Measurements from ENCODE around the gene LATS1.
"Not testable (repeated sequence)": the region's sequence is repeated elsewhere in the genome, so short reads cannot be mapped to it uniquely, and the experiment has no call there.

The LATS1 gene

DNA sequence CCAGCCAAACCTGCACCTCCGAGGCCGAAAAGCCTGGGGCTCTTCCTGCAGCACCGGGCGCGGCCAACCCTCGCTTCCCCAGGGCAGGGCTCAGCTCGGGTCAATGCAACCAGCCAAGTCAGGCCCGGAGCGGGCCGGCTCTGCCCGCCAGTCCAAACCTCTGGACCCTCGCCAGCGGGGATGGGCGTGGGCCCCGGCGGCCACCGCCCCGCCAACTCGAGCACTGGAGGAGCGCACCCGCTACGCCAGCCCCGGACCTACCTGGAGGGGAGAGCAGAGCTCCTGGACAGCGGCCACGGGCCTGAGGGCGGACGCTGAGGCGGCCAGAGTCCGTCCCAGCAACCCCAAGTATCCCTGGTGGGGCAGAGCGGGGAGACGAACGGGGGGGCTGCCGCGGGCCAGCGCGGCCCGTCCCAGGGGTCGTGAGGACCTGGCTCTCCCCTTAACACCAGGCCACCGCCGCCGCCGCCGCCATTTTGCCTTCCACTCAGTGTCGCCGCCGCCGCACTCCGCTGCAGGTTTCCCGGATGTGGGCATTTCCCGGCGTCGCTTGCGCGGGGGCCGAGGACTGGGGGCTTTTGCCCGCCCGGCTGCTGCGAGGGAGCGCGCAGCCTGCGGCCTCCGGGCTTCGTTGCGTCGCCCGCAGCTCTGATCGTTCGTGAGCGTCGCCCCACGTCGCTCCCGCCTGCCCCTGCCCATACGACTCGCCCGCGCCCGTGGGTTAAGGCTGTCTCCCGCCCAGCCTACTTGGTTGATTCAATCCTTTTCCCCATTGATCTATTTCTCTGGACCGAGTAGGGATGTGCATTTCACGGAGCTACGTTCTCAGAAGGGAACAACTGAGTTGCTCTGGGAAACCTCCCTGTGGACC, at the start of gene LATS1:
TSS of gene LATS1 (minus strand) at position 514 of the 871 bp plus-strand sequence. CDS start 15,975 bp downstream, outside the sequence.
- H3K36me3 ChIP-seq (ENCODE audit: insufficient read depth, low read length) = peaks cover 5% of the 10 kb centered on the region
- H3K9ac ChIP-seq (ENCODE audit: insufficient read length) = peak within 1 kb of the TSS; percentile 99
- peak within 1 kb of the TSS; percentile 95 for H3K4me3 ChIP-seq
- no peaks in the 10 kb centered on the region for H3K9me3 ChIP-seq (ENCODE audit: low read depth, low read length)
- TF ChIP-seq POLR2AphosphoS5 (IDR thresholded peaks at IDR 0.05; ENCODE audit: borderline replicate concordance, low read depth, low read length) = peak; percentile 97
- no peak for TF ChIP-seq FOXP2 (optimal IDR thresholded peaks at IDR 0.05; ENCODE audit: control extremely low read depth, extremely low read length, insufficient read depth)
- TF ChIP-seq EZH2 (IDR thresholded peaks at IDR 0.05) = no peak
- peak within 1 kb of the TSS; percentile 90 for H3K27ac ChIP-seq
- peak; percentile 20 for DNase-seq (ENCODE audit: low read depth, low spot score)

DNA sequence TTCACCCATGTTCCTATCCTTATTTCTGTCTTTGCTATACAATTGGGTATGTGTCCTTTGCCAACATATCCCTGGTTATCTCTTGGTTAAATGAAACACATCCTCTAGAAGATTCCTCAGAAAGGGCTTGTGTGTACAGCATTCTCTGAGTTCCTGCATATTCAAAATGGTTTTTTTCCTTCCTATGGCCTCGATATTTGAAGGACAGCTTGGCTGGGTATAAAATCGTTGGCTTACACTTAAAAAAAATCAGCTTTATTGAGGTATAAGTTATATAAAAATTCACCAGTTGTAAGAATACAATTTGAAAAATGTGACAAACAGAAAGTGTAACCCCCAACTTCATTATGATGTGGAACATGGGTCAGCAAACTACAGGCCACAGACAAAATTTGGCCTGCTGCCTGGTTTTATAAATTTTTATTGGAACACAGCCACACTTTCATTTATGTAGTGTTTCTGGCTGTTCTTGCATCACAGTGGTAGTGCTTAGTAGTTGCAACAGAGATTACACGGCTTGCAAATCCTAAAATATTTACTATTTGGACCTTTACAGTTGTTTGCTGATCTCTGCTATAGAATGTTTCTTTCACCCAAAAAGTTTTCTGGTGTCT, 48.4 kb upstream of the LATS1 start:
- H3K9ac ChIP-seq (ENCODE audit: insufficient read length) = no peak overlapping the region
- peaks cover 8% of the 10 kb centered on the region; the same call in 1 of the 2 replicates for H3K9me3 ChIP-seq (ENCODE audit: low read depth, low read length)
- no peak overlapping the region for H3K27ac ChIP-seq
- DNase-seq (ENCODE audit: low read depth, low spot score) = no peak
- H3K4me3 ChIP-seq = no peak overlapping the region
- no peak for TF ChIP-seq FOXP2 (optimal IDR thresholded peaks at IDR 0.05; ENCODE audit: control extremely low read depth, extremely low read length, insufficient read depth)
- no peak for TF ChIP-seq EZH2 (IDR thresholded peaks at IDR 0.05)
- no peak for TF ChIP-seq POLR2AphosphoS5 (IDR thresholded peaks at IDR 0.05; ENCODE audit: borderline replicate concordance, low read depth, low read length)
- H3K36me3 ChIP-seq (ENCODE audit: insufficient read depth, low read length) = peaks cover 30% of the 10 kb centered on the region

DNA sequence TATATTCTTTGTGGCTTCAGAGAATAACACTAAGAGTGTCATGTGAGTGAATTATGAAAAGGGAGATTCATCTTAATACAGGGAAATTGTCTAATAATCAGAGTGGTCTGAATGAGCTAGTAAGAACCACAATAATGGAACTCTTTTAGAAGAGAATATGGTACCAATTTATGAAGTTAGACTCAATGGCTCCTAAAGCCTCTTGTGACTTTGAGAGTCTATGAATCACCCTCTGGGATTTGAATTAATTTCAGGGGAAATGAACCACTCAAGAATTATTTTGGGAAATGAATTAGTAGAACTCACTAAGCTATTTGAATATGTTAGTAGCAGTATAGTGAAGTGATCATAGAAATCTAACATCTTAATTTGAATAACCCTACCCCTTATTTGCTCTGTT, 46.0 kb upstream of the LATS1 start:
- Histone ChIP-seq H3K4me3 (no peak overlapping the region), H3K9ac (ENCODE audit: insufficient read length) (no peak overlapping the region), H3K9me3 (ENCODE audit: low read depth, low read length) (peaks cover 8% of the 10 kb centered on the region; the same call in 1 of the 2 replicates), H3K36me3 (ENCODE audit: insufficient read depth, low read length) (peaks cover 28% of the 10 kb centered on the region), H3K27ac (no peak overlapping the region)
- no peak for DNase-seq (ENCODE audit: low read depth, low spot score)
- TF ChIP-seq POLR2AphosphoS5 (IDR thresholded peaks at IDR 0.05; ENCODE audit: borderline replicate concordance, low read depth, low read length) (no peak), EZH2 (IDR thresholded peaks at IDR 0.05) (no peak), FOXP2 (optimal IDR thresholded peaks at IDR 0.05; ENCODE audit: control extremely low read depth, extremely low read length, insufficient read depth) (no peak)

DNA sequence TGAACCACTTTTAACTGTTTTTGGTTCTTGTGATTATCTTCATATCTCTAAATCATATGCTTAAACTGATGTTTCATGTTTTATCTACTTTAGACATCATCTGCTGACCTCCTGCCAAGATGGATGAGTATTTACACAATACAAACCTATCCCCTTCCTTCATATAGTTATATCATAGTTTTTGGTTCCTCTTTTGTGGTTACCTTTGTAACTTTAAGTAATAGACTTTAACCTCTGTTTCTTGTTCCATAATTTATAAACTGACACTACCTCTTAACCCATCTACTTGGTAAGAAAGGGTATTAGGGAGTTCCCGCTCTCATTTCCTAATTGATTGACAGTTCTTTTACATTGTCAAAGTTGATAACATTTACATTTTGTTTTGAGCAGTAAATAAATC, 43.5 kb upstream of the LATS1 start:
- Histone ChIP-seq H3K9me3 (ENCODE audit: low read depth, low read length) (peaks cover 6% of the 10 kb centered on the region; the same call in 1 of the 2 replicates), H3K4me3 (no peak overlapping the region), H3K27ac (no peak overlapping the region), H3K9ac (ENCODE audit: insufficient read length) (no peak overlapping the region), H3K36me3 (ENCODE audit: insufficient read depth, low read length) (peaks cover 16% of the 10 kb centered on the region)
- TF ChIP-seq FOXP2 (optimal IDR thresholded peaks at IDR 0.05; ENCODE audit: control extremely low read depth, extremely low read length, insufficient read depth) (no peak), POLR2AphosphoS5 (IDR thresholded peaks at IDR 0.05; ENCODE audit: borderline replicate concordance, low read depth, low read length) (no peak), EZH2 (IDR thresholded peaks at IDR 0.05) (no peak)
- DNase-seq (ENCODE audit: low read depth, low spot score) = no peak

DNA sequence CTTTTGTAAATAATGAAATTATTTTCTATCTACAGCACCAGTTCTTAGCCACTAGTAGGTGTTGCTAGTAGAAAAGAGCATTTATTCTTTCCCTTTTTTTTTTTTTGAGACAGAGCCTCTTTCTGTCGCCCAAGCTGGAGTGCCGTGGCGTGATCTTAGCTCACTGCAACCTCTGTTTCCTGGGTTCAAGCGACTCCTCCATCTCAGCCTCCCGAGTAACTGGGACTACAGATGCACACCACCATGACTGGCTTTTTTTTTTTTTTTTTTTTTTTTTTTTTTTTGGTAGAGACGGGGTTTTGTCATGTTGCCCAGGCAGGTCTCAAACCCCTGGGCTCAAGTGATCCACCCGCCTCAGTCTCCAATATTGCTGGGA, 38.3 kb upstream of the LATS1 start:
- TF ChIP-seq FOXP2 (optimal IDR thresholded peaks at IDR 0.05; ENCODE audit: control extremely low read depth, extremely low read length, insufficient read depth) (no peak), EZH2 (IDR thresholded peaks at IDR 0.05) (no peak), POLR2AphosphoS5 (IDR thresholded peaks at IDR 0.05; ENCODE audit: borderline replicate concordance, low read depth, low read length) (no peak)
- Histone ChIP-seq H3K4me3 (no peak overlapping the region), H3K9ac (ENCODE audit: insufficient read length) (no peak overlapping the region), H3K36me3 (ENCODE audit: insufficient read depth, low read length) (peaks cover 10% of the 10 kb centered on the region; the same call in 1 of the 2 replicates), H3K9me3 (ENCODE audit: low read depth, low read length) (no peaks in the 10 kb centered on the region), H3K27ac (no peak overlapping the region)
- DNase-seq (ENCODE audit: low read depth, low spot score) = no peak

DNA sequence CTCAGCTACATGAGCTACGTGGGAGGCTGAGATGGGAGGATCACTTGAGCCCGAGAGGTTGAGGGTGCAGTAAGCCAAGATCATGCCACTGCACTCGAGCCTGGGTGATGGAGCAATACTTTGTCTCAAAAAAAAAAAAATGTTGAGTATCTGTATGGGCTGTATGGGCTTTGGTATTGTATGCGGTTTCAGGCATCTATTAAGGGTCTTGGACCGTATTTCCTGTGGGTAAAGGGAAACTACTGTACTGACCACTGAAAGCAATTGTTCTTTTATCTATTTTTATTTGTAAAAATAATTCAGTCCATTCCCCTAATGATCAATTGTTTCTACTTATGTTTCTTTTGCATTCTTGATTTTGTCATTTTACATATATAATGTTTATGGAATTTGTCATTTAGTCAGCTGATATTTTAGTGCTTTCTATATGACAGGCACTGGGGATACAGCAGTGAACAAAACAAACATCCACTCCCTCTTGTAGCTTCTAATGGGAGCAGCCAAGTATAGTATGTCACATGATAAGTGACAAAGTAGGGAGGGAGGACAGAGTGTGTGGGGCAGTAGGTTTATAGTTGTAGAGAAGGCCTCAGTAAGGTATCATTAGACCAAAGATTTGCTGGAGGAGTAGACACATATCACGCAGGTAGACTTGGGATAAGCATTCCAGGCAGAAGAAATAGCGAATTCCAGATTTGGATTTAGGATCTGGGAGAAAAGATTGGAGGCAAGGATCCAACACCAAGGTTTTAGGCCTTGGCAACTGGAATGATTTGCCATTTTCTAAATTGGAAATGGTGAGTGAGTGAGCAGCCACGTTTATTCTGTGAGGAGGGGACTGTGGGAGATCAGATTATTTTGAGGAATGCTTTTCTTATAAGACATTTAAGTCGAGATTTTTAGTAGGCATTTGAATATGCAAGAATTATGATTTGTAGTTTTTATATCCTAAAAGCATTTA, 37.7 kb upstream of the LATS1 start:
- Histone ChIP-seq H3K9me3 (ENCODE audit: low read depth, low read length) (no peaks in the 10 kb centered on the region), H3K27ac (no peak overlapping the region), H3K4me3 (no peak overlapping the region), H3K36me3 (ENCODE audit: insufficient read depth, low read length) (peaks cover 10% of the 10 kb centered on the region; the same call in 1 of the 2 replicates), H3K9ac (ENCODE audit: insufficient read length) (no peak overlapping the region)
- TF ChIP-seq EZH2 (IDR thresholded peaks at IDR 0.05) (no peak), FOXP2 (optimal IDR thresholded peaks at IDR 0.05; ENCODE audit: control extremely low read depth, extremely low read length, insufficient read depth) (no peak), POLR2AphosphoS5 (IDR thresholded peaks at IDR 0.05; ENCODE audit: borderline replicate concordance, low read depth, low read length) (no peak)
- no peak for DNase-seq (ENCODE audit: low read depth, low spot score)

DNA sequence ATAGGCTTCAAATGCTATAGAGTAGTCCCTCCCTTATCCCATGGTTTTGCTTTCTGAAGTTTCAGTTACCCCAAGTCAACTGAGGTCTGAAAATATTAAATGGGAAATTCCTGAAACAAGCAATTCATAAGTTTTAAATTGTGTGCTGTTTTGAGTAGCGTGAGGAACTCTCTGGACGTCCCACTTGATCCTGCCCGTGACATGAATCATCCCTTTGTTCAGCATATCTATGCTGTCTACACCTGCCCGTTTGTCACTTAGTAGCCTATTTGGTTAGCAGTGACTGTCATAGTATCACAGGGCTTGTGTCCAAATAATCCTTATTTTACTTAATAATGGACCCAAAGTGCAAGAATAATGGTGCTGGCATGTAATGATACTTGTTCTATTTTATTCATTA, 36.6 kb upstream of the LATS1 start:
- no peak for TF ChIP-seq POLR2AphosphoS5 (IDR thresholded peaks at IDR 0.05; ENCODE audit: borderline replicate concordance, low read depth, low read length)
- no peak for TF ChIP-seq FOXP2 (optimal IDR thresholded peaks at IDR 0.05; ENCODE audit: control extremely low read depth, extremely low read length, insufficient read depth)
- no peak for TF ChIP-seq EZH2 (IDR thresholded peaks at IDR 0.05)
- no peak overlapping the region for H3K4me3 ChIP-seq
- H3K27ac ChIP-seq = no peak overlapping the region
- no peak for DNase-seq (ENCODE audit: low read depth, low spot score)
- H3K9ac ChIP-seq (ENCODE audit: insufficient read length) = no peak overlapping the region
- peaks cover 3% of the 10 kb centered on the region; the same call in 1 of the 2 replicates for H3K36me3 ChIP-seq (ENCODE audit: insufficient read depth, low read length)
- H3K9me3 ChIP-seq (ENCODE audit: low read depth, low read length) = no peaks in the 10 kb centered on the region

DNA sequence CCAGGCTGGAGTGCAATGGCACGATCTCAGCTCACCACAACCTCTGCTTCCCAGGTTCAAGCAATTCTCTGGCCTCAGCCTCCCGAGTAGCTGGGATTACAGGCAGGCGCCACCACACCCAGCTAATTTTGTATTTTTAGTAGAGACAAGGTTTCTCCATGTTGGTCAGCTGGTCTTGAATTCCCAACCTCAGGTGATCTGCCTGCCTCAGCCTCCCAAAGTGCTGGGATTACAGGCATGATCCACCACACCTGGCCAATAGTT, 35.4 kb upstream of the LATS1 start:
- H3K36me3 ChIP-seq (ENCODE audit: insufficient read depth, low read length); H3K9ac ChIP-seq (ENCODE audit: insufficient read length); H3K4me3 ChIP-seq; H3K27ac ChIP-seq; H3K9me3 ChIP-seq (ENCODE audit: low read depth, low read length); DNase-seq (ENCODE audit: low read depth, low spot score): not testable (repeated sequence)

All from SK-N-MC (cell line).